Chondrocyte (in vitro differentiated cells): Measurements from ENCODE around the gene LMNTD2. TPM values are rescaled to one million over a fixed set of nuclear protein-coding genes. Genes with fewer than 3 reads are reported as not detected.
A peak's percentile ranks its signal among the peaks of the same experiment; 100 is the strongest.

Experiments
- DNase-seq: peaks from one replicate; pipeline ENCODE4 v3.0.0; 2021; ENCODE audit warnings: mixed read lengths, low spot score
- H3K27ac Mint-ChIP-seq: one replicate; pipeline ENCODE4 v1.8.0; 2021; ENCODE audit warnings: mild to moderate bottlenecking, moderate library complexity, mixed read lengths; ENCODE audit not compliant: unreplicated experiment
- H3K27me3 Mint-ChIP-seq: 2 replicates; pipeline ENCODE4 v1.8.0; 2021; ENCODE audit warnings: low read depth, mixed read lengths
- H3K36me3 Mint-ChIP-seq: 2 replicates; pipeline ENCODE4 v1.8.0; 2021; ENCODE audit warnings: low read depth, mixed read lengths
- H3K4me1 Mint-ChIP-seq: 2 replicates; pipeline ENCODE4 v1.8.0; 2021; ENCODE audit warnings: low read depth, mild to moderate bottlenecking, mixed read lengths
- H3K4me3 Mint-ChIP-seq: one replicate; pipeline ENCODE4 v1.8.0; 2021; ENCODE audit warnings: mild to moderate bottlenecking, moderate library complexity, mixed read lengths; ENCODE audit not compliant: unreplicated experiment
- H3K9me3 Mint-ChIP-seq: 2 replicates; pipeline ENCODE4 v1.8.0; 2021; ENCODE audit warnings: low read depth, mixed read lengths
- total RNA-seq: library from RNA; stranded (reverse); gene quantifications from 3 replicates; pipeline ENCODE4 v1.2.1, GENCODE V29; 2021
- TF ChIP-seq, protein P1 (sequence below): fragments of 200-600 bp; sonication (generic); IDR thresholded peaks from 2 replicates; pipeline ENCODE4 v1.5.0; 2021; ENCODE audit warnings: antibody characterized with exemption, mild to moderate bottlenecking, moderate library complexity

LMNTD2 gene
- total RNA-seq, 1 donor from 2014 or later, result 5.5 TPM

DNA sequence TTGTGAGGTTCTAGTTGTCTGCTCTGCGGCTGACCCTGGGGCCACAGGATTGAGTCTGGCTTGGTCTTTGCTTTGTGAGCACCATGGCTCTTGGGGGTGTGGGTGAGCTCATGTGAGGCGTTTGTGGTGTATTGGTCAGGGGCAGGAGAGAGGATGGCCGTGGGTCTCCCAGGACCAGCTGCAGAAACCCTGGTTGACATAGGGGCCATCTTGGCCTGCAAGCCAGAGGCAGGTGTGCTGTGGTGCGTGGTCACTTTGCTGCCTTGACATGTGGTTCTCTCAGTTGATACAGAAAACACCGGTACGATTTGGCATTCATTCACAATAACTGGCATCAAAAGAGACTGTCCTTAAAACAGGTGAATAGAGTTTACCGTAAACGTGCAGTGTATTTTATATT lies 27.0 kb upstream of the LMNTD2 start:
- TF ChIP-seq, protein P1, sequence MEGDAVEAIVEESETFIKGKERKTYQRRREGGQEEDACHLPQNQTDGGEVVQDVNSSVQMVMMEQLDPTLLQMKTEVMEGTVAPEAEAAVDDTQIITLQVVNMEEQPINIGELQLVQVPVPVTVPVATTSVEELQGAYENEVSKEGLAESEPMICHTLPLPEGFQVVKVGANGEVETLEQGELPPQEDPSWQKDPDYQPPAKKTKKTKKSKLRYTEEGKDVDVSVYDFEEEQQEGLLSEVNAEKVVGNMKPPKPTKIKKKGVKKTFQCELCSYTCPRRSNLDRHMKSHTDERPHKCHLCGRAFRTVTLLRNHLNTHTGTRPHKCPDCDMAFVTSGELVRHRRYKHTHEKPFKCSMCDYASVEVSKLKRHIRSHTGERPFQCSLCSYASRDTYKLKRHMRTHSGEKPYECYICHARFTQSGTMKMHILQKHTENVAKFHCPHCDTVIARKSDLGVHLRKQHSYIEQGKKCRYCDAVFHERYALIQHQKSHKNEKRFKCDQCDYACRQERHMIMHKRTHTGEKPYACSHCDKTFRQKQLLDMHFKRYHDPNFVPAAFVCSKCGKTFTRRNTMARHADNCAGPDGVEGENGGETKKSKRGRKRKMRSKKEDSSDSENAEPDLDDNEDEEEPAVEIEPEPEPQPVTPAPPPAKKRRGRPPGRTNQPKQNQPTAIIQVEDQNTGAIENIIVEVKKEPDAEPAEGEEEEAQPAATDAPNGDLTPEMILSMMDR, result no peak
- peak overlapping the region; percentile 96 for H3K27ac Mint-ChIP-seq
- H3K4me1 Mint-ChIP-seq, result peaks cover 21% of the 10 kb centered on the region
- peaks cover 26% of the 10 kb centered on the region for H3K36me3 Mint-ChIP-seq
- no peak overlapping the region for H3K4me3 Mint-ChIP-seq
- no peaks in the 10 kb centered on the region for H3K27me3 Mint-ChIP-seq
- DNase-seq, result no peak
- H3K9me3 Mint-ChIP-seq, result no peaks in the 10 kb centered on the region

DNA sequence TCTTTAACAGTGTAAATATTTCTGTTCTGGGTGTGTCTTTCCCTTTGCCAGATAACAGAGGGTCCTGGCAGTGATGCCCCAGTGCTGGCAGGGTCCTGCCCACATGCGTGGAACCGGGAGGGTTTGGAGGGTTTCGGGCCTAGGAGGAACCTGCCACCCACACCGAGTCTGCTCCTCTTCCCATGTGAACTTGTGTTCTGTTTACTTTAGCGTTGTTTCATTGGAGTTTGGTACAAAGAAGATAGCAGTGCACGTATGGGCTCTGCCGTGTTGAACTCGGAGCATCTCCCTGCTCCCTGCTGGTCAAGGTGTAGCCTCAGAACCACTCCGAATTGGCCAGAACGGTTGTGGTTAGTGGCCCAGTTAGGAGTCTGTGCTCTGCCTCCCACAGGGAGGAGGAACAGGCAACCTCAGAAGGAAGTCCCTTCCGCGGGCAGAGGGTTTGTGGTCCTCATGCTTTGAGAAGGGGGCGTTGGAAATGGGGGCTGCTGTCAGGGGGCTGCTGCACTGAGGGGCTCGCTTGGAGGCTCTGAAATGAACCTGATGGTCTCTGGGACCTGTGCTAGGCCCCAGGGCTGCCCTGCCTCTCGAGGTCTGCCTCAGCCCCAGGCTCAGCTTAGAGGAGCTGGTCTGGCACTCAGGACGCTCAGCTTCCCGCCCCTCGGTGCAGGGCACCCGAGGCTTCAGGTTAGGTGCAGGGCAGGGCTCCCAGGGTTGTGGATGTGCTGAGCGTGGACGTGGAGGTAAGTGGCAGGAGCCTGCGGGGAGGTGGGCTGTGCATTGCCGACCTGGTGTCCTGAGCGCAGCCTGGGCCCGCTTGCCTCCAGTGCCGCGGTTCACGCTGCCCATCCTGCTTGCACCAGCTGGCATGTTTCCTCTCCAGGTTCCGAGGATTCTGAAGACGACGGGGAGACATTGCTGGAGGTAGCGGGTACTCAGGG lies 26.1 kb upstream of the LMNTD2 start:
- H3K4me1 Mint-ChIP-seq, result peaks cover 21% of the 10 kb centered on the region
- TF ChIP-seq, protein P1, result no peak
- H3K9me3 Mint-ChIP-seq, result no peaks in the 10 kb centered on the region
- no peak for DNase-seq
- no peak overlapping the region for H3K4me3 Mint-ChIP-seq
- no peaks in the 10 kb centered on the region for H3K27me3 Mint-ChIP-seq
- H3K27ac Mint-ChIP-seq, result peak overlapping the region; percentile 96
- peaks cover 22% of the 10 kb centered on the region for H3K36me3 Mint-ChIP-seq

DNA sequence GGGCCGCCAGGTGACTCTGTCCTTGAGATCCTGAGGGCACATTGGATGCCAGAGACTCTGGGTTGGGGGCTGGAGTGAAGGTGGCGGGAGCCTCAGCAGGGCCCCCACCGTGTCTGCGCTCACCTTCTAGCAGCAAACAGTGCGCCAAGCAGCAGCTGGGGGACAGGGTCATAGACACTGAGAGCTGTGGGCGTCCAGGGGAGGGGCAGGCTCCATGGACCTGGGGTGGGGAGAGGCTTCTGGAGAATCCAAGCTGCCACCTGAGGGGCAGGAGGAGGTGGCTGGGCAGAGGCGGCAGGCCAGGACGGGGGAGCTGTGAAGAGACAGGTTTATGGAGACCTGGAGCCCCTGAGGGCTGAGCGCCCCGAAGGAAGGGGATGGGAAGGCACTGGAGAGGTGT lies 23.7 kb upstream of the LMNTD2 start:
- Mint-ChIP-seq H3K27me3 (no peaks in the 10 kb centered on the region), H3K27ac (no peak overlapping the region), H3K4me1 (peaks cover 34% of the 10 kb centered on the region), H3K4me3 (no peak overlapping the region), H3K9me3 (no peaks in the 10 kb centered on the region), H3K36me3 (peaks cover 14% of the 10 kb centered on the region)
- no peak for DNase-seq
- TF ChIP-seq, protein P1, result no peak

DNA sequence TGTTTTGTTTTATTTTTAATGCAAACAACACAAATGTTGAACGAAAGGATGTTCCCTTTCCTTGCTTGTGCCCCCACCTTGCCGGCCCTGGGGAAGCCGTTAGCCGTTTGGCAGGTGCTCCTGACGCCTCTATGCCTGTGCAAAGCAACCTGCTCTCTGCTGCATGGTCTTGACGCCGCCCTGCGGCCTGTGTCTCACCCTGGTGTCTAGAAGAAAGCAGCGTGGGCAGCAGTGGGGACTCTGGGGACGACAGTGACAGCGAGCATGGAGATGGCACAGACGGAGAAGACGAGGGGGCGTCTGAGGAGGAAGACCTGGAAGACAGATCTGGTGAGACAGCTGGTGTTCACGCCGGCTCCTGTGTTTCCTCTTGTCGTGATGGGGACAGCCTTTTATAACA lies 21.2 kb upstream of the LMNTD2 start:
- peak overlapping the region; percentile 37 for H3K27ac Mint-ChIP-seq
- no peaks in the 10 kb centered on the region for H3K9me3 Mint-ChIP-seq
- H3K4me1 Mint-ChIP-seq, result peaks cover 40% of the 10 kb centered on the region
- no peak overlapping the region for H3K4me3 Mint-ChIP-seq
- DNase-seq, result no peak
- TF ChIP-seq, protein P1, result no peak
- no peaks in the 10 kb centered on the region for H3K27me3 Mint-ChIP-seq
- H3K36me3 Mint-ChIP-seq, result peaks cover 6% of the 10 kb centered on the region

DNA sequence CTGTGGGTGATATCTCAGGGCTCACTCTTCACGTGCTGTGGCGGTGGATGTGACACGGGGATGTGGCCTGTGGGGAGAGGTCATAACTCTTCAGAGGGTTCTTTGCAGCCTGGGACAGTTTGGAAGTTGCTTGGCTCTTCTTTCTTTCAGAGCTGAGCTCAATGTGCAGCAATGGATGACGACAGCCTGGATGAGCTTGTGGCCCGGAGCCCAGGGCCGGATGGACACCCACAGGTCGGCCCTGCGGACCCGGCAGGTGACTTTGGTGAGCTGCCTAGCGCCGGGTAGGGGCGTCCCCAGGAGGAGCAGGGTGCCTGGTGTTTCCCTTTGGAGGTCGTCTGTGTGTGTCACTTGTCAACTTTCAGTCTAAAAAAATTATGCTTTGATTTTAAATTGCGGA lies 20.8 kb upstream of the LMNTD2 start:
- no peaks in the 10 kb centered on the region for H3K9me3 Mint-ChIP-seq
- no peak overlapping the region for H3K4me3 Mint-ChIP-seq
- H3K4me1 Mint-ChIP-seq, result peaks cover 37% of the 10 kb centered on the region
- peak overlapping the region; percentile 1 for H3K27ac Mint-ChIP-seq
- TF ChIP-seq, protein P1, result no peak
- no peaks in the 10 kb centered on the region for H3K27me3 Mint-ChIP-seq
- peaks cover 6% of the 10 kb centered on the region for H3K36me3 Mint-ChIP-seq
- no peak for DNase-seq
